GM12892 (cell line): ENCODE results near the gene CCDC141.
A peak's percentile ranks its signal among the peaks of the same experiment; 100 is the strongest.
"Not testable (repeated sequence)": the region's sequence is repeated elsewhere in the genome, so short reads cannot be mapped to it uniquely, and the experiment has no call there.

Experiments
- DNase-seq: peaks from one replicate; pipeline ENCODE4 v3.0.0; 2011; ENCODE audit not compliant: insufficient read length
- FAIRE-seq: peaks from 2 replicates; lab custom pipeline; 2011; peaks lifted over from hg19 to GRCh38; lab: Jason Lieb, UNC
- POLR2A ChIP-seq: IDR thresholded peaks from 2 replicates; pipeline ENCODE4 v1.6.1; 2011; ENCODE audit warnings: low read depth, low read length, control low read depth
- POLR2AphosphoS5 ChIP-seq: IDR thresholded peaks from 2 replicates; pipeline ENCODE4 v1.6.1; 2011; ENCODE audit warnings: low read depth, low read length, control low read depth
- TAF1 ChIP-seq: IDR thresholded peaks from 2 replicates; pipeline ENCODE4 v1.6.1; 2011; ENCODE audit warnings: low read depth, mild to moderate bottlenecking, control low read depth, low read length, borderline replicate concordance

Gene CCDC141

DNA sequence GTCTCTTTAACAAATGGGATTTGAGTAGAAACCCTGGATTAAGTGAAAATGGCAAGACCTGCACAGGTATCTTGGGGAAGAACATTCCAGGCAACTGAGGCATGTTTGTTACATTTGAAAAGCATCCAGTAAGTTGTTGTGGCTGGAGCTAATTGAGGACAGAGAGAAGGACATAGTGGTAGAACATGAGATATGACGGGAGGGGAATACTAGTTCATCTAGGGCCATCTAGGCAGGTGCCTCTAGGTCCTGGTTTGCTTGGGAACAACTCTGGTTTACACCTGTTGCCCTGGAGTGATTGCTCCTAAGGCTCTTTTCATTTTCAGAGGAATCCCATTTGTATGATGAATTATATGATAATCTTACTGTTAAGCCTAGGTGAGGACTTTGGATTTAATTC is 19.7 kb upstream of the CCDC141 start:
- DNase-seq (no peak), FAIRE-seq (no peak)
- TF ChIP-seq TAF1 (no peak), POLR2AphosphoS5 (no peak), POLR2A (no peak)

DNA sequence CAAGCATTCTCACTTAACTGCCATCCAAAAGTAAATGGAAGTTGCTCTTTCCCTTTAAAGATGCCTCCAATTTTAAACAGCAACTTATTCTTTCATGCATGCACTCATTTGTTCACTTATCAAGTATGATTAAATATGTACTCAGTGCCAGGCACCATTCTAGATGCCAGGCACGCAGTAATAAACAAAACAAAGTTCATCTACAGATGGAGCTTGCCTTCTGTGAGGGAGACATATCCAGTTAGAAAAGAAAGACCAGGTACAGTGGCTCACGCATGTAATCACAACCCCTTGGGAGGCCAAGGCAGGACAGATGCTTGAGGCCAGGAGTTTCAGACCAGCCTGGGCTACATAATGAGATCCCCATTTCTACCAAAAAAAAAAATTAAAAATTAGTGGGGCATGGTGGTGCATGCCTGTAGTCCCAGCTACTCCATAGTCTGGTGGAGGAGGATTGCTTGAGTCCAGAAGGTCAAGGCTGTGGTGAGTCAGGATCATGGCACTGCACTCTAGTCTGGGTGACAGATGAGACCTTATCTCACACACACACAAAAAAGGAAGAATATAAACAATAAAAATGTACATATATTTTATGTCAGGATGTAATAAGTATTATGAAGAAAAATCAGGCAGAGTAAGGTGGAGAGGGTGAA is 19.2 kb upstream of the CCDC141 start:
- no peak for FAIRE-seq
- DNase-seq, result no peak
- TF ChIP-seq POLR2A (no peak), TAF1 (no peak), POLR2AphosphoS5 (no peak)

DNA sequence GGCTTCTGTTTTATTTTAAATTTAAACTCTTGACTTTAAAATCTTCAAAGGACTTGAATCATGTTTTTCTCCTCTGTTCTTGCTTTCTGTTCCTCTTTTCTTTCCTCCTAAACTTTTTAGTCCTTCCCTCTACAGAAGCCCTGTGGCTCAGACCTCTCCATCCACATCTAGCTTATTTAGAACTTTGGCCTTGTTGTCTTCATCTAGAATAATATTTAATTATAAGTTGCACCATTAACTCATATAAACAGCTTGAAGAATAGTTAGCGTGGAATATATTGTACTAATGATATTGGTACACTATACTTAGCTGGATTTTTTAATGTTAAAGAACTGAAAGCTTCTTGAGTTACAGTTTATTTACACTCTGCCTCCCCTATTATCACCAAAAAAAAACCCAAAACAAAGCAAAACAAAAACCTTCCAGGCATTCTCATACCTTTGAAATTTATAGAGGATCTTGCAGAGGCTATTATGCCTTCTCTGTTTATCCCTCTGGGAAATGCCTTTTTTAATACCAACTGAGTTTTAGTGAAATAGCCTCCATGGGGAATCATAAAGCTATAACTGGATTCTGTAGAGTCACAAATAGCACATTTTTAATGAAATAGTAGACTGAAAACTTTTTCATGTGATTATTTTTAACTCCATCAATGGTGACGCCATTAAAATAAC is 9.2 kb upstream of the CCDC141 start:
- FAIRE-seq (no peak), DNase-seq (no peak)
- TF ChIP-seq POLR2AphosphoS5 (no peak), TAF1 (no peak), POLR2A (no peak)

GRCh38 chr2:179057737-179058136 is 7.8 kb upstream of the CCDC141 start:
- DNase-seq, result no peak
- TF ChIP-seq POLR2A, result no peak
- FAIRE-seq, result no peak

- DNase-seq, FAIRE-seq: not testable (repeated sequence)
Measured at GRCh38 chr2:179053568-179053967, 3.6 kb upstream of the CCDC141 start.

GRCh38 chr2:179051250-179051649 is 1.3 kb upstream of the CCDC141 start:
- DNase-seq (no peak), FAIRE-seq (no peak)
- TF ChIP-seq POLR2A (no peak), TAF1 (no peak), POLR2AphosphoS5 (no peak)

DNA sequence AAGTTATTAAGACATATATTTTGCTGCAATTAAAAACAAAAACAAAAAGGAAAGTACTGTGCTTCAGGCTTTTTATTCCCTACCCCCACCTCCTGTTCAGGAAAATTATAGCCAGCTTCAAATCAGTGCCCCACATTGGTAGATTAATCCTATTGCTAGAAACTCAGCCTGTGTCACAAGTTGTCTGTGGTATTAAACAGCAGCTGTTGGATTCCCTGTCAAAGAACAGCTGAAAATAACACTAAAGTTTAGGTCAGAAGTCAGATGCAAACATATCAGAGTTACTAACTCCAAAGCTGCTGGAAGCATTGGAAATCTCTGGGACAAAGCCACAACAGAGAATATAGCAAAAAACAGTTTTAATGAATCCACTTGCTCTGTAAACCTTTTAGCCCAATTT is 818 bp upstream of the CCDC141 start:
- no peak for FAIRE-seq
- TF ChIP-seq POLR2A (no peak), TAF1 (no peak), POLR2AphosphoS5 (no peak)
- no peak for DNase-seq

DNA sequence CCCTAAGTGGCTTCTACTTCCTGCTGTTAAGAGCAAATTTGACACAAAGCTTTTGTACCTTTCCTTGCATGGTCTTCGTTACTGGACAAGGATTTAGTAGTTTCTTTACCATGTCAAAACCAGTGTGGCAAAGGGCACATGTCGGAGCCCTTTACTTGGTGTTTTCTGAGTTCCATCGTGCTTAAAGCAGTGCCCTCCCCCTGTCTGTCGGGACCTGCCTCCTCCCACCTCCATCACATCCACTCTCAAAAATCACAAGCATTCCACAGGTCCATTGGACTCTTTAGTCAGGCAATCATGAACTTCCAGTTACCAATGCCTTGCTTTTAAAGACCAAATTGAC is 763 bp downstream of the CCDC141 start:
- TF ChIP-seq TAF1 (no peak), POLR2AphosphoS5 (no peak), POLR2A (no peak)
- peak; percentile 89 for FAIRE-seq
- no peak for DNase-seq

- DNase-seq (no peak), FAIRE-seq (no peak)
- TF ChIP-seq POLR2A (no peak), TAF1 (no peak), POLR2AphosphoS5 (no peak)
Measured at GRCh38 chr2:179048099-179048498, 1.8 kb downstream of the CCDC141 start.

GRCh38 chr2:179045602-179046001 is 4.3 kb downstream of the CCDC141 start:
- not testable (repeated sequence) for DNase-seq, FAIRE-seq

DNA sequence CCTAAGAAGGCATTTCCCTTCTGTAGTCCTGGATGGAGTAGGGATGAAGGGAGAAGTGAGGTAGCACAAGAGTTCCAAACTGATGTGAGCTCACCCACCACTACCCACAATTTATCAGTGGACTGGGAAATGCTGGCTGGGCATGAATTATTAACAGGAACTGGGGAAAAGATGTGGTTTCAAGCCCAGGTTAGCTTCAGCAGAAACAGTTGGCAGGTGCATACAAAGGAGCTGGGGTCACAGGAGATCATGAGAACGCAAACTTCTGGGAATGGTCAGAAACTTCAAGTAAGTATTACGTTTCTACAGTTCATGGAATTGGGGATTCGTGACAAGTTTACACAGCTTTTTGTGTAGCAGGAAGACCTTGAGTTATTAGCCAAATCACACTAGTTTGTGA is 5.4 kb downstream of the CCDC141 start:
- DNase-seq, result no peak
- no peak for FAIRE-seq
- TF ChIP-seq TAF1 (no peak), POLR2AphosphoS5 (0 out of 2 replicates have a peak, but pooled peaks have one; percentile 26), POLR2A (peak; percentile 49; the same call in 1 of the 2 replicates)

DNA sequence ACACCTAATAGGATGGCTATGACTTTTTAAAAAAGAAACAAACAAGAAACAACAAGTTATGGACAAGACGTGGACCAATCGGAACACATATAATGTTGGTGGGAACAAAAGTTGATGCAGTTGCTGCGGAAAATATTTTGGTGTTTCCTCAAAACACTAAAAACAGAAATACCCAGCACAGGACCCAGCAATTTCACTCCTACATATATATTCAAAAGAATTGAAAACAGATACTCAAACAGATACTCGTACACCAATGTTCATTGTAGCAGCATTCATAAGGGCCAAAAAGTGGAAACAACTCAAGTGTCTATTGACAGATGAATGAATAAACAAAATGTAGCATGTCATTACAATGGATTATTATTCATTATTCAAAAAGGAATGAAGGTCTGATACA is 12.1 kb downstream of the CCDC141 start:
- FAIRE-seq (peak; percentile 70), DNase-seq (no peak)
- TF ChIP-seq TAF1, result no peak
- no peak for TF ChIP-seq POLR2A
- no peak for TF ChIP-seq POLR2AphosphoS5
